Endothelial cell of umbilical vein (primary cell): ENCODE data around the gene TMEM89. TPM values are rescaled to one million over a fixed set of nuclear protein-coding genes. Genes with fewer than 3 reads are reported as not detected.

ENCODE experiments used
- BruUV-seq: library from RNA; stranded (reverse); fragments of 400-500 nt; replicated peaks from 2 replicates; lab custom pipeline; 2021; lab: Mats Ljungman, UMichigan
- CTCF ChIA-PET: fragments of 300-600, 350-600 bp; sonication (Branson Sonifier 250); formaldehyde crosslinking; loops from one replicate; lab custom pipeline; 2021; ENCODE audit warnings: antibody characterized with exemption, inconsistent platforms; lab: Charles Lee
- POLR2A ChIA-PET: fragments of 300-600, 350-600 bp; sonication (Branson Sonifier 250); formaldehyde crosslinking; loops from one replicate; lab custom pipeline; 2021; ENCODE audit warnings: antibody characterized with exemption, inconsistent platforms; lab: Charles Lee
- DNase-seq: peaks from one replicate; pipeline ENCODE4 v3.0.0-alpha.2; 2011; ENCODE audit warnings: low read depth, low spot score
- FAIRE-seq: peaks from 2 replicates; lab custom pipeline; 2011; peaks lifted over from hg19 to GRCh38; lab: Jason Lieb, UNC
- H2AFZ ChIP-seq: 2 replicates; pipeline ENCODE4 v1.6.0; 2012; ENCODE audit warnings: low read depth, low read length, control low read depth, inconsistent platforms
- H3K27ac ChIP-seq: 2 replicates; pipeline ENCODE4 v1.5.1; 2011; ENCODE audit warnings: low read depth, mild to moderate bottlenecking, control low read depth, low read length, moderate library complexity; ENCODE audit not compliant: insufficient read depth
- H3K27me3 ChIP-seq, 2 experiments: 2 replicates each; pipeline versions ENCODE4 v1.6.0 to v1.6.1; 2011; ENCODE audit warnings: low read length in 2 of 2, mixed read lengths in 1 of 2; ENCODE audit not compliant: control insufficient read depth in 2 of 2, insufficient read depth in 2 of 2
- H3K36me3 ChIP-seq, 2 experiments: 2 replicates in 1 of 2; 3 replicates in 1 of 2; pipeline ENCODE4 v1.5.1; 2011; ENCODE audit warnings: low read length in 2 of 2, mild to moderate bottlenecking in 1 of 2, moderate library complexity in 1 of 2; ENCODE audit not compliant: control insufficient read depth in 2 of 2, insufficient read depth in 2 of 2; ENCODE audit errors: extremely low read depth in 1 of 2
- H3K4me1 ChIP-seq: 3 replicates; pipeline ENCODE4 v1.5.1; 2011; ENCODE audit warnings: mild to moderate bottlenecking, low read length; ENCODE audit not compliant: control insufficient read depth, insufficient read depth; ENCODE audit errors: extremely low read depth
- H3K4me2 ChIP-seq: 2 replicates; pipeline ENCODE4 v1.6.1; 2011; ENCODE audit warnings: low read length, control low read depth, mixed read lengths; ENCODE audit not compliant: insufficient read depth
- H3K4me3 ChIP-seq, 3 experiments: fragments of 200-600 bp in 1 of 3; sonication (generic), shearing (Covaris generic) in 1 of 3; replicated peaks in 1 of 3; 2 replicates each; pipeline ENCODE4 v1.5.1; 2011 to 2016; ENCODE audit warnings: control low read depth in 3 of 3, low read length in 3 of 3, mild to moderate bottlenecking in 2 of 3, inconsistent platforms in 1 of 3, low read depth in 1 of 3, moderate library complexity in 1 of 3; ENCODE audit not compliant: insufficient read depth in 1 of 3
- H3K79me2 ChIP-seq: 2 replicates; pipeline ENCODE4 v1.6.0; 2012; ENCODE audit warnings: low read length, inconsistent platforms; ENCODE audit not compliant: control insufficient read depth, insufficient read depth
- H3K9ac ChIP-seq: replicated peaks from 2 replicates; pipeline ENCODE3; 2011; ENCODE audit warnings: low read length, control low read depth; ENCODE audit not compliant: insufficient read depth; ENCODE audit errors: extremely low read depth
- H3K9me1 ChIP-seq: replicated peaks from 3 replicates; pipeline ENCODE4 v1.6.0; 2011; ENCODE audit warnings: mild to moderate bottlenecking, low read length; ENCODE audit not compliant: control insufficient read depth, insufficient read depth; ENCODE audit errors: extremely low read depth
- H3K9me3 ChIP-seq: replicated peaks from 2 replicates; pipeline ENCODE4 v1.5.1; 2012; ENCODE audit warnings: low read length, inconsistent platforms; ENCODE audit not compliant: control insufficient read depth, insufficient read depth
- H4K20me1 ChIP-seq: replicated peaks from 2 replicates; pipeline ENCODE3; 2011; ENCODE audit warnings: mild to moderate bottlenecking, low read length; ENCODE audit not compliant: control insufficient read depth, insufficient read depth; ENCODE audit errors: extremely low read depth
- EZH2 ChIP-seq: IDR thresholded peaks from 2 replicates; pipeline ENCODE4 v1.6.1; 2012; ENCODE audit warnings: borderline replicate concordance, low read depth, mild to moderate bottlenecking, moderate library complexity, low read length, inconsistent platforms; ENCODE audit not compliant: severe bottlenecking
- FOS ChIP-seq: IDR thresholded peaks from 2 replicates; pipeline ENCODE4 v1.6.1; 2011; ENCODE audit warnings: mild to moderate bottlenecking, low read length, moderate library complexity, borderline replicate concordance; ENCODE audit not compliant: insufficient read depth
- GATA2 ChIP-seq: IDR thresholded peaks from 2 replicates; pipeline ENCODE4 v1.7.0; 2011; ENCODE audit warnings: low read depth, mild to moderate bottlenecking, moderate library complexity, mixed read lengths, low read length; ENCODE audit not compliant: insufficient read length, insufficient read depth
- JUN ChIP-seq: IDR thresholded peaks from 2 replicates; pipeline ENCODE4 v1.6.1; 2011; ENCODE audit warnings: borderline replicate concordance, low read depth; ENCODE audit not compliant: insufficient read length, insufficient read depth
- MYC ChIP-seq: IDR thresholded peaks from one replicate; pipeline ENCODE4 v1.6.1; 2011; ENCODE audit warnings: mild to moderate bottlenecking, low read depth, low read length
- POLR2A ChIP-seq: IDR thresholded peaks from 2 replicates; pipeline ENCODE4 v1.6.1; 2012; ENCODE audit warnings: low read depth, mild to moderate bottlenecking, control low read depth, low read length
- POLR2AphosphoS5 ChIP-seq: IDR thresholded peaks from 2 replicates; pipeline ENCODE4 v1.6.1; 2012; ENCODE audit warnings: low read depth, mild to moderate bottlenecking, control low read depth, low read length, moderate library complexity; ENCODE audit not compliant: insufficient read depth
- dilution Hi-C: fragments of 300-500 bp; cut with MboI; formaldehyde crosslinking; loops from one replicate; pipeline ENCODE4 v1.15.0; 2019; ENCODE audit warnings: low sequenced_read_pairs; ENCODE audit not compliant: extremely low pct_ligation_motif_present
- intact Hi-C: fragments of 100-400 bp; cut with micrococcal nuclease; formaldehyde crosslinking; loops from one replicate; pipeline ENCODE4 v1.10.0; 2022
- polyA plus RNA-seq, 4 experiments: library from polyadenylated mRNA; depleted of rRNA in 3 of 4; stranded (reverse) in 3 of 4; unstranded in 1 of 4; fragments of >200 nt; gene quantifications; 2 replicates each; pipeline versions ENCODE4 v1.2.1 to v1.2.3, GENCODE V29; 2011 to 2012; ENCODE audit warnings: missing spikeins in 1 of 4
- total RNA-seq: library from RNA; stranded (reverse); gene quantifications from 2 replicates; pipeline ENCODE4 v1.2.3, GENCODE V29; 2021
- TF ChIP-seq, protein P1 (sequence below): IDR thresholded peaks from 2 replicates; pipeline ENCODE4 v1.6.1; 2011; ENCODE audit not compliant: insufficient read depth, insufficient read length
- TF ChIP-seq, protein P2 (sequence below), 2 donors: IDR thresholded peaks; 1 replicate in 1 of 2; 2 replicates in 1 of 2; pipeline ENCODE4 v1.5.1; 2011; ENCODE audit warnings: low read length in 2 of 2, mild to moderate bottlenecking in 2 of 2, moderate library complexity in 2 of 2, control low read depth in 1 of 2, inconsistent platforms in 1 of 2, low read depth in 1 of 2; ENCODE audit not compliant: insufficient read depth in 1 of 2; ENCODE audit errors: extremely low read depth in 1 of 2

The TMEM89 gene
- total and polyA plus RNA-seq, 2 donors (not counting 3 experiments of a cell fraction or from before 2014, with no cell fraction given), result not detected

DNA sequence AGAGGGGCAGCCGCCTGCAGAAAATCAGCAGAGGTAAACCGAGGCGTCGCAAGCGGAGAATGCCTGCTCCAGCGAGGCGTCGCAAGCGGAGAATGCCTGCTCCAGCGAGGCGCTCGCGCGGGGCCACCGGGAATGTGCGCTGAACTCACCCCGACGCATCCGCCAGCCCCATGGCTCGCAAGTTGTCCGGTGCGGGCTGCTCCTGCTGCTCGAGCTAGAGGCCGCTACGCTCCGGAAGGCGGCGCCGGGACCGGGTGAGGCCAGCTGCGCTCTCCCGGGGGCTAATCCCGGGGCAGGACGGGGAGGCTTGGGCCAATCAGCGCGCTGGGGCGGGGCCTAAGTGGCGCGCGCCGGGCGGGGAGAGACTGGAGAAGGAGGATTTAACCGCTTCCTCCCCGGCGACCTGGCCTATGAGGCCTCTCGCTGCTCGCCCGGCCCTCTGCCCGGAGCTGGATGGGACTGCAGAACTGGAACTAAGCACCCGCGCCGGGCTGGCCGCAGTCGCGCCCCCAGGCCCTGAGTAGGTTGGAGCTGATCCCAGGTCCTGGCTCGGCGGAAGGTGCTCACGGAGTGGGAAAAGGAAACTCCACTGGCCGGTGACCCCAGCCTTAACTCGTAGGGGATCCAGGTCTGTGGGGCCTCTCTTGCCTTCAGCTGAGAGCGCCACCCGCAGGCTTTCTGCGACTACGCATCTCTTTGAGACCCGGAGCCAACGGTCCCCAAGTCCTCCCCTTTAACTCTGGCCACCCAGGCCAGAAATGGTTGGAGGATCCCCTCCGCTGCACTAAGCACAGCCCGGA, 13.9 kb upstream of the TMEM89 start, which contains the start of gene SLC26A6:
Gene SLC26A6, minus strand, starts transcription at position 240 of the 800 bp plus-strand sequence. Its CDS starts 68 bp downstream, at position 172.
- Histone ChIP-seq H3K4me3 (peak within 1 kb of the TSS; percentile 70 to 93 (median 76)), H3K79me2 (no peaks in the 10 kb centered on the region), H3K9me1 (no peaks in the 10 kb centered on the region), H3K27ac (peak within 1 kb of the TSS; percentile 32), H3K27me3 (no peaks in the 10 kb centered on the region), H3K36me3 (peaks cover 0 to 15% of the 10 kb centered on the region in 2 experiments), H3K4me1 (peaks cover 17% of the 10 kb centered on the region), H3K9me3 (no peaks in the 10 kb centered on the region), H4K20me1 (no peaks in the 10 kb centered on the region), H3K4me2 (peak within 1 kb of the TSS; percentile 83), H2AFZ (peak within 1 kb of the TSS; percentile 84), H3K9ac (peak within 1 kb of the TSS; percentile 57)
- no TSS peak for BruUV-seq
- FAIRE-seq, result peak; percentile 99
- ChIA-PET POLR2A (interaction anchor here (1.1 kb wide), 1 partner anchor 20 kb away, joined by 6 read pairs; no protein-coding TSS in a partner anchor), CTCF (interaction anchor here (0.7 to 4.5 kb wide), 21 partner anchors 11 to 235 kb away, joined by 3 to 32 read pairs (median 5); partner anchors contain the start of genes CELSR3, PFKFB4 and UQCRC1)
- dilution Hi-C loops, result no loop called here
- TF ChIP-seq, protein P1, sequence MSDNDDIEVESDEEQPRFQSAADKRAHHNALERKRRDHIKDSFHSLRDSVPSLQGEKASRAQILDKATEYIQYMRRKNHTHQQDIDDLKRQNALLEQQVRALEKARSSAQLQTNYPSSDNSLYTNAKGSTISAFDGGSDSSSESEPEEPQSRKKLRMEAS, result peak; percentile 3
- TF ChIP-seq FOS (no peak), POLR2A (peak; percentile 73), POLR2AphosphoS5 (peak; percentile 76), JUN (no peak), GATA2 (no peak), EZH2 (no peak), MYC (no peak)
- TF ChIP-seq, protein P2, sequence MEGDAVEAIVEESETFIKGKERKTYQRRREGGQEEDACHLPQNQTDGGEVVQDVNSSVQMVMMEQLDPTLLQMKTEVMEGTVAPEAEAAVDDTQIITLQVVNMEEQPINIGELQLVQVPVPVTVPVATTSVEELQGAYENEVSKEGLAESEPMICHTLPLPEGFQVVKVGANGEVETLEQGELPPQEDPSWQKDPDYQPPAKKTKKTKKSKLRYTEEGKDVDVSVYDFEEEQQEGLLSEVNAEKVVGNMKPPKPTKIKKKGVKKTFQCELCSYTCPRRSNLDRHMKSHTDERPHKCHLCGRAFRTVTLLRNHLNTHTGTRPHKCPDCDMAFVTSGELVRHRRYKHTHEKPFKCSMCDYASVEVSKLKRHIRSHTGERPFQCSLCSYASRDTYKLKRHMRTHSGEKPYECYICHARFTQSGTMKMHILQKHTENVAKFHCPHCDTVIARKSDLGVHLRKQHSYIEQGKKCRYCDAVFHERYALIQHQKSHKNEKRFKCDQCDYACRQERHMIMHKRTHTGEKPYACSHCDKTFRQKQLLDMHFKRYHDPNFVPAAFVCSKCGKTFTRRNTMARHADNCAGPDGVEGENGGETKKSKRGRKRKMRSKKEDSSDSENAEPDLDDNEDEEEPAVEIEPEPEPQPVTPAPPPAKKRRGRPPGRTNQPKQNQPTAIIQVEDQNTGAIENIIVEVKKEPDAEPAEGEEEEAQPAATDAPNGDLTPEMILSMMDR (IDR thresholded peaks at IDR 0.05; ENCODE audit: extremely low read depth in 1 of 2, insufficient read depth in 1 of 2, low read depth in 1 of 2, low read length in 2 of 2), result peak; percentile 62 to 76
- DNase-seq, result peak; percentile 98
- intact Hi-C loops, result loop anchor here (1.0 to 2.0 kb wide), 8 partner anchors 21 to 447 kb away; partner anchors contain the start of genes CDC25A, IP6K2 and UQCRC1
